Panc1 (cell line): ENCODE results near the gene RPL39.
"Not testable (repeated sequence)": the region's sequence is repeated elsewhere in the genome, so short reads cannot be mapped to it uniquely, and the experiment has no call there.

Experiments
- POLR2AphosphoS5 ChIP-seq: IDR thresholded peaks from 2 replicates; pipeline ENCODE4 v1.6.1; 2012; ENCODE audit warnings: mild to moderate bottlenecking, low read depth, low read length, moderate library complexity
- SIN3A ChIP-seq: IDR thresholded peaks from 2 replicates; pipeline ENCODE4 v1.6.1; 2012; ENCODE audit warnings: low read depth, mild to moderate bottlenecking, low read length, moderate library complexity, borderline replicate concordance; ENCODE audit not compliant: insufficient read depth
- TCF7L2 ChIP-seq: IDR thresholded peaks from 2 replicates; pipeline ENCODE4 v1.6.1; 2011; ENCODE audit warnings: mild to moderate bottlenecking, low read depth, low read length, inconsistent platforms
- TF ChIP-seq, protein P1 (sequence below): fragments of 450-650 bp; IDR thresholded peaks from 2 replicates; pipeline ENCODE4 v1.5.1; 2017; ENCODE audit warnings: mild to moderate bottlenecking
- TF ChIP-seq, protein P2 (sequence below), 2 experiments: IDR thresholded peaks; 2 replicates each; pipeline ENCODE4 v1.6.1; 2011 to 2012; ENCODE audit warnings: low read depth in 2 of 2, control low read depth in 1 of 2, low read length in 1 of 2, mild to moderate bottlenecking in 1 of 2, moderate library complexity in 1 of 2; ENCODE audit not compliant: insufficient read depth in 1 of 2

DNA sequence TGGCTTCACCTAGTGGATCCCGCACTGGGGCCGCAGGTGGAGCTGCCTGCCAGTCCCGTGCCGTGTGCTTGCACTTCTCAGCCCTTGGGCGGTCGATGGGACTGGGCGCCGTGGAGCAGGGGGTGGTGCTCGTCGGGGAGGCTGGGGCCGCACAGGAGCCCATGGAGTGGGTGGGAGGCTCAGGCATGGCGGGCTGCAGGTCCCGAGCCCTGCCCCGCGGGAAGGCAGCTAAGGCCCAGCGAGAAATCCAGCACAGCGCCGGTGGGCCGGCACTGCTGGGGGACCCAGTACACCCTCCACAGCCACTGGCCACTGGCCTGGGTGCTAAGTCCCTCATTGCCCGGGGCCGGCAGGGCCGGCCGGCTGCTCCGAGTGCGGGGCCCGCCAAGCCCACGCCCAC lies 40.7 kb downstream of the RPL39 start:
- TF ChIP-seq, protein P1, sequence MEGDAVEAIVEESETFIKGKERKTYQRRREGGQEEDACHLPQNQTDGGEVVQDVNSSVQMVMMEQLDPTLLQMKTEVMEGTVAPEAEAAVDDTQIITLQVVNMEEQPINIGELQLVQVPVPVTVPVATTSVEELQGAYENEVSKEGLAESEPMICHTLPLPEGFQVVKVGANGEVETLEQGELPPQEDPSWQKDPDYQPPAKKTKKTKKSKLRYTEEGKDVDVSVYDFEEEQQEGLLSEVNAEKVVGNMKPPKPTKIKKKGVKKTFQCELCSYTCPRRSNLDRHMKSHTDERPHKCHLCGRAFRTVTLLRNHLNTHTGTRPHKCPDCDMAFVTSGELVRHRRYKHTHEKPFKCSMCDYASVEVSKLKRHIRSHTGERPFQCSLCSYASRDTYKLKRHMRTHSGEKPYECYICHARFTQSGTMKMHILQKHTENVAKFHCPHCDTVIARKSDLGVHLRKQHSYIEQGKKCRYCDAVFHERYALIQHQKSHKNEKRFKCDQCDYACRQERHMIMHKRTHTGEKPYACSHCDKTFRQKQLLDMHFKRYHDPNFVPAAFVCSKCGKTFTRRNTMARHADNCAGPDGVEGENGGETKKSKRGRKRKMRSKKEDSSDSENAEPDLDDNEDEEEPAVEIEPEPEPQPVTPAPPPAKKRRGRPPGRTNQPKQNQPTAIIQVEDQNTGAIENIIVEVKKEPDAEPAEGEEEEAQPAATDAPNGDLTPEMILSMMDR: not testable (repeated sequence)
- TF ChIP-seq POLR2AphosphoS5, TCF7L2, SIN3A: not testable (repeated sequence)
- TF ChIP-seq, protein P2, sequence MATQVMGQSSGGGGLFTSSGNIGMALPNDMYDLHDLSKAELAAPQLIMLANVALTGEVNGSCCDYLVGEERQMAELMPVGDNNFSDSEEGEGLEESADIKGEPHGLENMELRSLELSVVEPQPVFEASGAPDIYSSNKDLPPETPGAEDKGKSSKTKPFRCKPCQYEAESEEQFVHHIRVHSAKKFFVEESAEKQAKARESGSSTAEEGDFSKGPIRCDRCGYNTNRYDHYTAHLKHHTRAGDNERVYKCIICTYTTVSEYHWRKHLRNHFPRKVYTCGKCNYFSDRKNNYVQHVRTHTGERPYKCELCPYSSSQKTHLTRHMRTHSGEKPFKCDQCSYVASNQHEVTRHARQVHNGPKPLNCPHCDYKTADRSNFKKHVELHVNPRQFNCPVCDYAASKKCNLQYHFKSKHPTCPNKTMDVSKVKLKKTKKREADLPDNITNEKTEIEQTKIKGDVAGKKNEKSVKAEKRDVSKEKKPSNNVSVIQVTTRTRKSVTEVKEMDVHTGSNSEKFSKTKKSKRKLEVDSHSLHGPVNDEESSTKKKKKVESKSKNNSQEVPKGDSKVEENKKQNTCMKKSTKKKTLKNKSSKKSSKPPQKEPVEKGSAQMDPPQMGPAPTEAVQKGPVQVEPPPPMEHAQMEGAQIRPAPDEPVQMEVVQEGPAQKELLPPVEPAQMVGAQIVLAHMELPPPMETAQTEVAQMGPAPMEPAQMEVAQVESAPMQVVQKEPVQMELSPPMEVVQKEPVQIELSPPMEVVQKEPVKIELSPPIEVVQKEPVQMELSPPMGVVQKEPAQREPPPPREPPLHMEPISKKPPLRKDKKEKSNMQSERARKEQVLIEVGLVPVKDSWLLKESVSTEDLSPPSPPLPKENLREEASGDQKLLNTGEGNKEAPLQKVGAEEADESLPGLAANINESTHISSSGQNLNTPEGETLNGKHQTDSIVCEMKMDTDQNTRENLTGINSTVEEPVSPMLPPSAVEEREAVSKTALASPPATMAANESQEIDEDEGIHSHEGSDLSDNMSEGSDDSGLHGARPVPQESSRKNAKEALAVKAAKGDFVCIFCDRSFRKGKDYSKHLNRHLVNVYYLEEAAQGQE (IDR thresholded peaks at IDR 0.05; ENCODE audit: insufficient read depth in 1 of 2, low read depth in 2 of 2, low read length in 1 of 2): not testable (repeated sequence)
